CD4-positive, alpha-beta T cell treated with Interleukin-1 beta for 1 hour (primary cell): ENCODE results near the gene TK1.
"Not testable (repeated sequence)": the region's sequence is repeated elsewhere in the genome, so short reads cannot be mapped to it uniquely, and the experiment has no call there.

Source experiments
- DNase-seq, 2 donors: peaks; one replicate each; pipeline ENCODE4 v3.0.0-alpha.2; 2020 to 2022

TK1 gene

DNA sequence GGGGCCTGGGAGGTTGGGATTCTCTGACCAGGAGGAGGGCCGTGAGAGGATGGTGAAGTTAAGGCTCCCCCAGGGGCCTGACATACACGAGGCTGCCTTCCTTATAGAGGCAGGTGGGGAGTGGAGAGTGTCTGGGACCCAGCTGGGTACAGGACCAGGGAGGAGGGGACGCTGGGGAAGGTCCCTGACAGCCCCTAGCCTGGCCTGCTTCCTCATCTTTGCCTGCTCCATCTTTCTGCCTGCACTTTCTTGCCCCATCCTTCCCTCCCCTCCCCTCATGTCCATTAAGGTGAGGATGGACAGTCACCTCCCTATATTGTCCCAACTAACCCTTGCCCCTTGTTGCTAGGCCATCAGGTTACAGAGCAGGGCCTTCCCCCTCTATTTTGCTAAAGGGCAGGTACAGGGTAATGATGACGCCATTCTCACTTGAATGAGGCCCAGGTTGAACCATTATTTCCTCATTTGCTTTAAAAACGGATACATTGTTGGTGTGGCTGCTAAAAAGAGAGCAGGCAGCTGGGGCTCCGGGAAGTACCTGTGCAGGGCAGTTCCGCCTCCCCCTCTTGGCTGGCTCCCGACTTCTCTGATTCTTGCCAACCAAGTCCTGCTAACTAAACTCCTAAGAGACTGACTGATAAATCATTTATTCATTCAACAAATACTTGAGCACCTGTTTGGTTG lies 39.4 kb downstream of the TK1 start:
- peak in 1 of 2 donors; percentile 75 for DNase-seq

DNA sequence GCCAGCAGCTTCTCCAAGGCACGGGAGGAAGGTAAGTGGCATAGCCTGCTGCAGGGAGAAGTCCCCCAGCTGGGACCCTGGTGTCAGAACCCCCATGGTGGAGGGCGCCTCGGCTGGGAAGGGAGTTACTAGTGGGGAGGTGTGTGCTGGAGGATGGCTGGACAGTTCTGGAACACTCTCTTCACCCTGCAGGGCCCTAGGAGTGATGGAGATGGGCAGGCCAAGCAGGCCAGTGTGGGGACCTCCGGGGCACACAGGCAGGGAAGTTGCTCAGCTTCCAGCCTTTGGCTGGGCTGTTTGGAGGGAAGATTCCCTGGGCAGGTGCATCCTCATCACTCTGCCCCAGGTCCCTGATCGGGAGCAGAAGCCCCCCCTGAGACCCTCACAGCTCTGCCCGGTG lies 40.0 kb downstream of the TK1 start:
- no peak for DNase-seq

GRCh38 chr17:78146471-78146869 lies 40.4 kb downstream of the TK1 start:
- no peak for DNase-seq

DNA sequence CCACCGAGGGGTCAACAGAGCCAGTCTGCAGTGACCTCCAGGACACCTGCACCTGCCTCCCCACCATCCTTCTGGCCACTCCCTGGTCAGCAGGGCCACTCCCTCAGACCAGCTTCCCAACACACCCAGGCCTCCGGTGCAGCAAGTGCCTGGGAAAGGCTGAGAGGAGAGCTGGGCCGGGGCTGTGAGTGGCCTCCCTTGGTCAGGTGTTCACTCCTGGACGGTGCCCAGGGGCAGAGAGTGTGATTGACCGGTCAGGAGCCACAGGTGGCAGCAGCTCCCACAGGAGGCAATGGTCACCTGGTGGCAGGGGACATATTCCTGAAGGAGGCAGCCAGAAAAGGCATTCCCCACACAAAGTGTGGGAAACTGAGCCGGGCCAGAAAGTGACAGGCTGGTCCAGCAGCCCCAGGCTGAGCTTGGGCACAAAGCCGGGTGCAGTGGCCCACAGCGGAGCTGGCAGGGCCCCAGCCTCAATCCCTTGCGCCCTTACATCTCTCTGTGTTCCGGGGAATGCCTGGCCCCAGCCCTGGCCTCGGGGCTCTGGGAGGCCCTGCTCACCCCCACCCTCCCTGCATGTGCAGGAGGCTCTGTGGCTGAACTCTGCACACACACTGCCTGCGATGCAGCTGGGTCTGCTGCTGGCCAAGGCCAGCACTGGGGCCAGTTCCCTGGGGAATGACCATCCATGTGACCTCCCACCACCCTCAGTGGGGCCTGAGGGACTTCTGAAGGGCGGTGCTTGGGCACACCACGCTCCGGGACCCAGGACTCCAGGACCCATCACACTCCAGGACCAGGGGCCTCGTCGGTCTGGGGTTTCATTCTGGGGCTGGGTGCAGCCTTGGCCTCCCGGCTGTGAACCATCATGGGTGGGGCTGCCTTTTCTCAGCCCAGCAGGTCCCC lies 41.9 kb downstream of the TK1 start:
- DNase-seq: no peak

DNA sequence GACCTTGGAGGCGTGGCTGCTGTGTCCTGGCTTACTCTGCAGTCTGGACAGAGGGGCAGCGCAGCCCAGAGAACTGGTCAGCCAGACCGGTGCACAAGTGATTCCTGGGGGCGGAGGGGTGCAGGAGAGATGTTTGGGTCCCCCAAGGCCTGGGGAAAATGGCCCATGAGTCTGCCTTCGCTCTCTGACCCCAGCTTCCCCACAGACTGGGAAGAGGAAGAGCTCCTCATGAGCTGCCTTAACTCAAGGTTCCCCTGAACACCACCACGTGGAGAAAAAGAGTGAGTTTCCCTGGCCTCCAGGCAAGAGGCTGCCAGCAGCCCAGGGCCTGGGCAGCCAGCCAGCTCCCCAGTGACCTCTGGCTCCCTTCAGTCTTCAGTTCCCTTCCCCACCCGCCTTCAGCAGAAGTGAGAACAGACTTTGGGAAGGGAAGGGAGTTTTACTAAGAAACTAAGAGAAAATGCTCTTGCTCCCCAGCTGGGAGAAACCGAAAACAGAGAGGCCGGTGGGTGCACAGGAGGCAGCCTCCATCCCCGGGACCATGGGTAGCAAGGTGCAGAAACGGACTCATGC lies 42.6 kb downstream of the TK1 start:
- DNase-seq: peak in 1 of 2 donors; percentile 71

DNA sequence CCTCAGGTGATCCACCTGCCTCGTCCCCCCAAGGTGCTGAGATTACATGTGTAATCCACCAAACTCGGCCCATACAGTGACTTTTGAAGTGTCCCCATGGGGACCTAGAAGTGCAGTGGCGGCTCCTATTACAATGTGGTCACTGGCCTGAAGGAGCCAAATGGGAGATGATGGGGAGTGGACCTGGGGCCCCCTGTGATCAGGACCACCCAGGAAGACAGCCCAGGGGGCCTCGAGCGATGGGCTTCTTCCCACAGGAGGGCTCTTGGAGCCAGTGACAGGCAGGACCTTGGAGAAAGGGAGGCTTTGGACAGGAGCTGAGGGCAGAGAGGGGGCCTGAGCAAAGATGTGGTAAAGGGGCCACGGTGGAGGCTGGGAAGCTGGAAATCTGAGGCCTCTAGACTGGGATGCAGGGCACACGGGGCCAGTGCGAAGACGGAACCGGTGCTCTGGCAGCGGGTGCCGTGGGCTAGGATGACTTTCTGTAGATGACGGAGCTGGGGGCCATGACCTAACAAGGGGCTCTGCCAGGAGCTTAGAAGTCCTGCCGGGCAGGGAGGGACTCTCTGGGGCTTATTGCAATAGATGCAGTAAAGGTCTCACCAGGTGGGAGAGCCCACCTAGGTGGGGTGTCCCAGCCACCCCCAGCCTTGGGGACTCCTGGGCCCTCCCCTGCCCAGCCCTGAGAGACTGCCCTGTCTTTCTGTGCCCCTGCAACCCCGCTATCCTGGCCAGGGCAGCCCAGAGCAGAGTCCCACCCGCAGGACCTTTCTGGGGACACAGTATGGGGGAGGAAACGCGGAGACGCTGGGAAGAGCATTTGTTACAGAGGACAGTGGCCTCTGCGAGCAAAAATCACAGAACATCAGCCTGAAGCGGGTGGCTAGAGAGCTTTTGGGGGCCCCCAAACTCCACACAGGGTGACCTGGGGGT lies 43.4 kb downstream of the TK1 start:
- DNase-seq: no peak

DNA sequence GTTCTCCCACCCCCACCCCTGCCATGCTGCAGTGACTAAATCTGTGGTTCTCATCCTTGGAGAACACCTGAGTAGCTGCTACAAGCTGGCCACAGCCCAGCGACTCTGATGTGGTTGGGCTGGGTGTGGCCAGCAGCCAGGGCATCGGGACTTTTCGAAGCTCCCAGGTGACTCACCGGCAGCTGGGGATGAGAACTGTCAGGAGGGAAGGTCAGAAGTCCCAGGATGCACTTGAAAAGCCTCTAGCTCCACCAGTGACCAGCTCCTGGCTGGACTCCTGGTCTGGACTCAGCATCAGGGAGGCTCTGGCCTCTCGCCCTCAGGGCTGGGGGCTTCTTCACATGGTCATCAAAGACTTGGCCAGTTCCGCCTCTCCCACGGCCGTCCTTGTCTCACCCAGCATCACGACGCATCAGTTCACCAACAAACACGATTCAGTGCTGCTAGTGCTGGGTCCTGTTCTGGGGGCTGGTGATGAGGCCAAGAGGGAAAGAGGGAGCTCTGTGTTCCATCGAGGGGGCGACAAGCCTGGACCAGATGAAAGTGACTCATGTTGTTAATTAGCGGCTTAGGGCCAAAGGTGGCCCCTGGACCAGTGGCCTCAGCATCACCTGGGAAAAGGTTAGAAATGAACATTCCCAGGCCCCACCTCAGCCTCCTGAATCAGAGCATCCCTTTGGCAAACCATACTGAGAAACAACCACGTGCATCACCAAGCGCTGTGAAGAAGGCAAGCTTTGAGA lies 44.6 kb downstream of the TK1 start:
- DNase-seq: no peak

DNA sequence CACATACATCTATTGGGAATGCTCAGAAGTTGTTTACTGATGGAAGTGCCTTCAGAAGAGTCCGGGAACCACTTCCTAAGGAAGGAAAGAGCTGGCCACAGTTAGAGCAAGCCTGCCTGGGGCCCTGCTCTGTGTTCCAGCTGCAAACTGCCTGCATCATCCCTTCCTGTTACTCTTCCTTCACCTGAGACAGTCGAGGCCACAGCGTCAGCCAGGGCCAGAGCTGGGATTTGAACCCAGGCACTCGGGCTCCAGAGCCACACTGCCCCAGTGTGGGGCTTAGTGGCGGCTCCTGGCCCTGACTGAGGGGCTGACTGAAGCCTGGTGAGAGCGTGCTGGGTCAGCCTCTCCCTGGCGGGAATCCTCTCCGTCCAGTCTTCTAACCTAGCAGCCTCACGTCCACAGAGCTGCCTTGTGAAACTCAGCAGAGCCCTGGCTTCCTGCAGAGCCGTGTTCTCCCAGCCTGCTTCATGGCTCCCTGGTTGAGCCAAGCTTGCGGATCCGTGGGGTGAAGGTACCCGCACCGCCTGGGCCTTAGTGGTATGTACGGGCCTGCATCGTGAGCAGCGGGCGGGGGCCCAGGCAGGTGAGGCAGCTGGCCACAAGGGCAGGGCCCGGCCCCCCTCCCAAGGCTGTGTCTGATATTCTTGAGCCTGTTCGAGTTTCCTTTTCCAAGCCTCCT lies 45.3 kb downstream of the TK1 start:
- DNase-seq: no peak

- DNase-seq: peak; percentile 97
These were observed 46.4 kb downstream of the TK1 start for GRCh38 chr17:78140169-78141051.

- not testable (repeated sequence) for DNase-seq
These were observed 47.0 kb downstream of the TK1 start for GRCh38 chr17:78139861-78140168.

DNA sequence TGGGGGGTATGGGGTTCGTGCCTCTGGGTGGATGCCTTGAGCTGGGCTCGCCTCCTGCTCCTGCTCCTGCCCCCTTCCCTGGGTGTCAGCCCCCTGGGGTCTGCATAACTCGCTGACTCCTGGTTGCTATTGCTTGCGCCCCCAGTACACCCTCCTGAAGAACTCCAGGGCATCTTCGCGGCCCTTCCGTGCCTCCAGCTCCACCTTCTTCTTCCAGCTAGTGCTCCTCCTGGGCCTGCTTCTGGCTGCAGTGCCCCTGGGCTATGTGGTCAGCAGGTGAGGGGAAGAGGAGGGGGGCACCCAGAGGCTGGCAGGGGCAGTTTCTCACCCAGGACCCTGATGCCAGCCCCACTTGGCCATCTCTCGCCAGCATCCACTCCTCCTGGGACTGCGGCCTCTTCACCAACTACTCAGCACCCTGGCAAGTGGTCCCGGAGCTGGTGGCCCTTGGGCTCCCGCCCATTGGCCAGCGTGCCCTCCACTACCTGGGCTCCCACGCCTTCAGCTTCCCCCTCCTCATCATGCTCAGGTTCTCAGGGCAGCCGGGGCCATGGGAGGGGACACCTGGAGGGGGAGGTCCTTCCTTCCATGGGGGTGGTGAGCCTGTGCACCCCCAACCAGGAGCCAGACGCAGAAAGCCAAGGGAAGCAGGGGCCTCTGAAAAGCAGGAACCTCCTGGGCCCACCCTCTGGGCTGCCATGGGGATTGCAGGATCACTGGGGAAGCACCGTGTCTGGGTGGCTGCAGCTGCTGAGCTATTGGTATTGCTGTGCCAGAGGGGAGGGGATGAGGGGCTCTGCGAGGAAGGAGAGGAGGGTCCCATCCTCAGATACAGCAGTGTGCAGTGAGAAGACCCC lies 48.4 kb downstream of the TK1 start:
- no peak for DNase-seq

- peak; percentile 45 to 48 for DNase-seq
These were observed 49.3 kb downstream of the TK1 start for GRCh38 chr17:78137392-78138203.

GRCh38 chr17:78135858-78136500 lies 50.9 kb downstream of the TK1 start:
- DNase-seq: no peak

DNA sequence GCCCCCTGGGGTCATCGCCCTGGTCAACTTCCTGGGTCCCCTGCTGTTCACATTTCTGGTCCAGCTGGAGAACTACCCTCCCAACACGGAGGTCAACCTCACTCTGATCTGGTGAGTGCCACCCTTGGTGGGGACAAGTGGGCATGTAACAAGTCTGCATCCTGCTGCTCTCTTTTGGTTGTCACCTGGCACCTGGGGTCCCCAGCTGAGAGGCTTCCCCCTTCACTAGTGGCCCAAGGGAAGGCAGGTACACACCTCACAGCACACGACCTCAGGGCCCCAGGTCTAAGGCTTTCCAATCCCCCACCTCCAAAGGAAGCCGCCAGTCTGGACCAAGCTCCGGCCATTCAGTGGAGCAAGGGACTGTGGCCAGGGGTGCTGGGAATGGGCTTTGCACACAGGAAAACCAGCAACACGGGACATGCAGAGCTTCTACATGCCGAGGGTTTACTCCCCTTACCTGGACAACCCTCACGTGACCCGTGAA lies 51.9 kb downstream of the TK1 start:
- DNase-seq: no peak

- peak; percentile 87 to 88 for DNase-seq
These were observed 52.6 kb downstream of the TK1 start for GRCh38 chr17:78133971-78134898.

DNA sequence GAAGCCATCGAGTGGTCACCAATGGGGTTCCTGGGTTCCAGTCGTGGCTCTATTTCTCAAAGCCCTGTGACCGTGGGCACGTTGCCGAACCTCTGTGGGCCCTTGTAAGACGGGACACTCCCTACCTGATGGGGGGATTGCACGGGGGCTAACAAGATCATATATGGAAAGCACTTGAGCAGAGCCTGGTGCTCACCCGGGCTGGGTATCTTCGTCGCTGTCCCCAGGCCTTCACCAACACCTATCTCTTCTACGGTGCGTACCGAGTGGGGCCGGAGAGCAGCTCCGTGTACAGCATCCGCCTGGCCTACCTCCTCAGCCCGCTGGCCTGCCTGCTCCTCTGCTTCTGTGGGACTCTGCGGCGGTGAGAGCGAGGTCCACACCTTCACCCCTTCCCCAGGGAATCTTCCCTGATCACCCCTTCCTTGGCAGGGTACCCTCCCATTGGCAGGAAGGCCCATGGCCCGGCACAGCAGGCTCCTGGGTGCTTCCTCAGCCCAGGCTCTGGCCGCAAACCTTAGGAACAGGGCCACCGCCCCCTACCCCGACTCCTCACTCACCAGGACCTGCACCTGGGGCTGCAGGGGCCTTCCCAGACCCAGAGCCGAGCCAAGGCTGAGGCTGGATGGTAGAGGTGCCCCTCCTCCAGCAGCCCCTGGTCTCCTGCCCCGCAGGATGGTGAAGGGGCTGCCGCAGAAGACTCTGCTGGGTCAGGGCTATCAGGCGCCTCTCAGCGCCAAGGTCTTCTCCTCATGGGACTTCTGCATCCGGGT lies 53.5 kb downstream of the TK1 start:
- DNase-seq: no peak
